Hepatocyte (in vitro differentiated cells): ENCODE data around the gene SYT1.

Source experiments
- CTCF ChIP-seq: fragments of 200-600 bp; sonication (generic); IDR thresholded peaks from 2 replicates; pipeline ENCODE4 v1.5.1; 2016; ENCODE audit warnings: antibody characterized with exemption, mild to moderate bottlenecking; ENCODE audit not compliant: poor library complexity
- EZH2 ChIP-seq: fragments of 200-600 bp; sonication (generic); IDR thresholded peaks from 2 replicates; pipeline ENCODE4 v1.6.1; 2016; ENCODE audit warnings: antibody characterized with exemption, mild to moderate bottlenecking, borderline replicate concordance
- EZH2phosphoT487 ChIP-seq: fragments of 200-600 bp; sonication (generic); IDR thresholded peaks from one replicate; pipeline ENCODE4 v1.6.1; 2018; ENCODE audit warnings: antibody characterized with exemption, mild to moderate bottlenecking, low read depth, moderate library complexity; ENCODE audit not compliant: unreplicated experiment, severe bottlenecking

GRCh38 chr12:79019672-79020071 is 155.1 kb downstream of the SYT1 start:
- TF ChIP-seq CTCF = no peak
- no peak for TF ChIP-seq EZH2
- TF ChIP-seq EZH2phosphoT487 = no peak
